HG03575 (cell line): Measurements from ENCODE around the gene CNTD1.
"Not testable (repeated sequence)": the region's sequence is repeated elsewhere in the genome, so short reads cannot be mapped to it uniquely, and the experiment has no call there.

Source experiments
- ATAC-seq: cut with Tn5 transposase; IDR thresholded peaks from one replicate; pipeline ENCODE4 v1.9.1; 2021; ENCODE audit not compliant: unreplicated experiment, insufficient number of reproducible peaks, low FRiP score; ENCODE audit errors: extremely low read depth

CNTD1 gene

DNA sequence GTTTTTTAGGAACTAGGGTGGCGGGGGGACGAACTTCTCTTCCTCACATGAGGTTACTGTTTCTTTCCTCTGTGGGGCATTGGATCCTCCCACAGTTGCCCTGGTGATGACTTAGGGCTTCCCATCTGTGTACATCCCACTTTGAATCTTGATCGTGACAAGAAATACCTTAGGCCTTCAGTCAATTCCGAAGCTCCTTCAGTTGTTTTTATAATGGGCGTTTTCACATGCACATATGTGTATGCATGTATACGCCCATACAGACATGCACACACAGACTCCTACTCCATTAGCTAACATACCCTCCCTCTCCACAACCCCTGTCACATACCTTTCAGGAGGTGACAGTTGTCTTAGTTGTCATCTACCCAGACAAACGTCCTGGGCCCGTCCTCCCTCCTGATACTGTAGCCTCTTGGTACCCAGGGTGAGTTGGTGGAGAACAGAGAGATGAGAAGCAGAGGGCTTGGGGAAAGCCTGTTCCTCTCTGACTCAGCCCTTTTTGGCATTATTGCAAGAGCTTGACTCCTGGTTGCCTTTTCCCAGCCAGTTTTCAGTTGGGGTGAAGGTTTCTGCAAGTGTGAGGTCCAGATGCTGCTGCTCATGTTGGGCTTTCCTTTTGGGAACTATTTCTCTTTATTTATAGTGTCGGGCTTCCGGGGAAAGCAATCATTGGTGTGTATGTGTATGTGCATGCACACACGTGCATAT, 43.5 kb downstream of the CNTD1 start:
- ATAC-seq = no peak

DNA sequence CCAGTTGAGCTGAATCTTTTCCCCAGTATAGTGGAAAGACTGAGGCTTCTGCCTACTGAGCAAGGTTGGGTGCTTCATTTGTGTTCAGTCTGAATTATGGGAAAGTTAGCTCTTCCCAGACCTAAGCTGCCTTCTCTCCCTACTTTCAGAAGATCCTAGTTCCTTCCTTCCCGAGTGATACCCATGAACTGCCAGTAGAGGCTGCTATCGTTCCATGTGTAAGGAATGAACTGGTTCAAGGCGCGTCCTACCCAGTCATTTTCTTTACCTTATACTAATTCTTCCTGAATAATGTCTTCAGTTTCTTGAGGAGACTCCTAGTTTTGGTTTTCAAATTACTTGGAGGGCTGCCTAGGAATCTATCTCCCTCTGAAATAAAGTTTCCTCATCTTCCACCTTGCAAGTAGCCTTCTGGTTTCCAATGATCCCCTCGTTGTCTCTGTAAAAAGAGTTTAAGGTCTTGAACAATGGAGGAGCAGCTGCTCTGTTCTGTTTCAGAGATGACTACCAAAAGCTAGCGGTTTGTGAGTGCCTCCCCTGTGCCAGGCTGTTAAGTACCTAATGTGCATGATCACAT, 44.8 kb downstream of the CNTD1 start:
- ATAC-seq = no peak

DNA sequence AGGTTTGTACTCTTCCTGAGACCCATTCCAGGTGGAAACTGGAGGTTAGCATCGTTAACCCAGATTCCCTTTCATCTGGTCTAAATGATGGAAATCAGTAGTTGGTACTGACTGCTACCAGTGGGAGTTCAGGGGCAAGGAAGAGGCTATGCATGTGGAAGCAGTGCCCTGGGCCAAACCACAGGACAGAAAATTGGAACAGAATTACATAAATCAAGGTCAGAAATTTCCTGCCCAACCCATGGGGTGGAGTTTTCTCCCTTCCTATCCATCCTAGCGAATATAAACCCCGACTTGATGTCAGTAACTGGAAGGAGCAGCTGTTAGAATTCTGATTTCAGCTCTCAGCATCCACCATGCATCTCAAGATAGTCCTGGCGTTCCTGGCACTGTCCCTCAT, 45.6 kb downstream of the CNTD1 start, which contains the start of gene AOC2:
Gene AOC2, plus strand, starts transcription at position 310 of the 400 bp plus-strand sequence. Its CDS starts 47 bp downstream, at position 357.
- no peak for ATAC-seq

DNA sequence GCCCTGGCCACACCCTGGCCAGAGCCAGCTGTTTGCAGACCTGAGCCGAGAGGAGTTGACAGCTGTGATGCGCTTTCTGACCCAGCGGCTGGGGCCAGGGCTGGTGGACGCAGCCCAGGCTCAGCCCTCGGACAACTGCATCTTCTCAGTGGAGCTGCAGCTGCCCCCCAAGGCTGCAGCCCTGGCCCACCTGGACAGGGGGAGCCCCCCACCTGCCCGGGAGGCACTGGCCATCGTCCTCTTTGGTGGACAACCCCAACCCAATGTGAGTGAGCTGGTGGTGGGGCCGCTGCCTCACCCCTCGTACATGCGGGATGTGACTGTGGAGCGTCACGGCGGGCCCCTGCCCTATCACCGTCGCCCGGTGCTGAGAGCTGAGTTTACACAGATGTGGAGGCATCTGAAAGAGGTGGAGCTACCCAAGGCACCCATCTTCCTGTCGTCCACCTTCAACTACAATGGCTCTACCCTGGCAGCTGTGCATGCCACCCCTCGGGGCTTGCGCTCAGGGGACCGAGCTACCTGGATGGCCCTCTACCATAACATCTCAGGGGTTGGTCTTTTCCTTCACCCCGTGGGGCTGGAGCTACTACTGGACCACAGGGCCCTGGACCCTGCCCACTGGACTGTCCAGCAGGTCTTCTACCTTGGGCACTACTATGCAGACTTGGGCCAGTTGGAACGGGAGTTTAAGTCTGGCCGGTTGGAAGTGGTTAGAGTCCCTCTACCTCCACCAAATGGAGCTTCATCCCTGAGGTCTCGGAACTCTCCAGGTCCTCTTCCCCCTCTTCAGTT, 46.3 kb downstream of the CNTD1 start:
- no peak for ATAC-seq

DNA sequence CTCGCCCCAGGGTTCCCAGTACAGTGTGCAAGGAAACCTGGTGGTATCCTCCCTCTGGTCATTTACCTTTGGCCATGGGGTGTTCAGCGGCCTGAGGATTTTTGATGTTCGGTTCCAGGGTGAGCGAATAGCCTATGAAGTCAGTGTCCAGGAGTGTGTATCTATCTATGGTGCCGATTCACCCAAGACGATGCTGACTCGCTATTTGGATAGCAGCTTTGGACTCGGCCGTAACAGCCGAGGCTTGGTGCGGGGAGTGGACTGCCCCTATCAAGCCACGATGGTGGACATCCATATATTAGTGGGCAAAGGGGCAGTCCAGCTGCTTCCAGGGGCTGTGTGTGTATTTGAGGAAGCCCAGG, 46.9 kb downstream of the CNTD1 start:
- no peak for ATAC-seq

DNA sequence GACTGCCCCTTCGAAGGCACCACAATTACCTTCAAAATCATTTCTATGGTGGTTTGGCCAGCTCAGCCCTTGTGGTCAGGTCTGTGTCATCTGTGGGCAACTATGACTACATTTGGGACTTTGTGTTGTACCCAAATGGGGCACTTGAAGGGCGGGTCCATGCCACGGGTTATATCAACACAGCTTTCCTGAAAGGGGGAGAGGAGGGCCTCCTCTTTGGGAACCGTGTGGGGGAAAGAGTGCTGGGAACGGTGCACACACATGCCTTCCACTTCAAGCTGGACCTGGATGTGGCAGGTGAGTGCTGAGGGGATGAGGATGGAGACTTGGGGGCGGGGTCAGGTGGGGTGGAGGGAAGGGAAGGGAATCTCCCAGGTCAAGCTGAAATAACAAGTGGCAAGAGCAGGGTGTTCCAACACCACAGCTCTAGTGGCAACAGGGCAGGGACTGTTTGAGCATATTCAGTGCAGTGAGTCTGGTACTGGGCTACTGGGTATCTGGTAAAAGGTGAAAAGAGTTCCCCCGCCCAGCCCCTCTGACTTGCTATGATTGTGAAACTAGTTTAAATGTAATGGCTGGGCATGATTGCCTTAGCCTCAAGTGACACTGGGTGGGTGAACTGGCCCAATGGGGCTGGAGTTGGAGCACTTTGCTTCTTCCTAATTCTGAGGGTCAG, 47.4 kb downstream of the CNTD1 start:
- no peak for ATAC-seq

DNA sequence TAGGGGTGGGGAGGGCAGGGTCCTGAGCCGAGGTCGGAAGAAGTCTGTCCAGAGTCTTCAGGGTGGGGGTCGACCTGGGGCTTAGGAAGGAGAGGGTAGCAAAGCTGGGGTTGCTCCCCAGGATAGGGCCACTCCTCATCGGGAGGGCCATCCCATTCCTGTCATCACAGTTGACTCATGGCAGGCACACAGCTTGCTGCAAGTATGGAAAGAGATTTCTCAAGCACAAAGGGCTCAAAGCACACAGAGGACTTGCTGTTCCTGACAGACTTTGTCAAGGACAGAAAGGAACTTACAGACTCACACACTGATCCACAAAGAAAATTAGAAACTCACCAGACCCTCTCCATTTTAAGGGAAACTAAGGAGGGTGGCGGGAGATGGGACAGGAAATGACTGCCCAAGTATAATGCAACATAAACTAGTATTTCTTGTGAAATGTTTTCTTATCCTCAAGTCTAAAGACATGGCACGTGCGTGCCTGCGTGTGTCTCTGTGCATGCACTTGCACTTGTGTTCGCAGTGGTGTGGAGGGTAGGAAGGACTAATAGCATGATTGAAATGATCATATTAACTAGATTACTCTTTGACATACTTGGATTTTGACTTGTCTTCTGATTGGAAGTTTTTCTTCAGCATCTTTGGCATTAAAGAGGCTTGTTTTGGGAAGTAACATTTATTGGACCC, 48.1 kb downstream of the CNTD1 start:
- no peak for ATAC-seq

DNA sequence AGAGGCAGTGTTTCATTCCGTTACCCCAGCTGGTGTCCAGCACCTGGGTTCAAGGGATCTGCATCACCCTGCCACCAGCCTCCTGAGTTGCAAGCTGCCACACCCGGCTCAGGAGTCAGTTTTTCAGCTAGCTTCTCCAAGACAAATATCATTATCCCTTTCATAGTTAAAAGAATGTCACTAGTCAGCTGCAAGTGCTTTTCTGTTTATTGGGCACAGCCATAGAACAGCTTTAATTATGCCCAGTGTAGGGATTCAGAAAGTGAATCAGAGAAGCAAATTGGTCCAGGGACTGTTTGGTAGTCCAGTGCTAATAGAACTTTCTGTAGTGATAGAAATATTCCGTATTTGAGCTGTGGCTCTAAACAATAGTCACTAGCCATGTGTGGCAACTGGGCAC, 49.4 kb downstream of the CNTD1 start:
- no peak for ATAC-seq

DNA sequence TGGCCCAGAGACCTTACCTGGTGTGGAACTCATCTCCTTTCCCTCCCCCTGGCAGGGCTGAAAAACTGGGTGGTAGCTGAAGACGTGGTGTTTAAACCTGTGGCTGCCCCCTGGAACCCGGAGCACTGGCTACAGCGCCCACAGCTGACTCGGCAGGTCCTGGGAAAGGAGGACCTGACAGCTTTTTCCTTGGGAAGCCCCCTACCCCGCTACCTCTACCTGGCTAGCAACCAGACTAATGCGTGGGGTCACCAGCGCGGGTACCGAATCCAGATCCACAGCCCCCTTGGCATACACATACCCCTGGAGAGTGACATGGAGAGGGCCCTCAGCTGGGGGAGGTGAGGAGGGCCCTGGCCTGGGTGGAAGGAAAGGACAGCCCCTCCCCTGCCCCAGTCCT, 50.4 kb downstream of the CNTD1 start:
- no peak for ATAC-seq

DNA sequence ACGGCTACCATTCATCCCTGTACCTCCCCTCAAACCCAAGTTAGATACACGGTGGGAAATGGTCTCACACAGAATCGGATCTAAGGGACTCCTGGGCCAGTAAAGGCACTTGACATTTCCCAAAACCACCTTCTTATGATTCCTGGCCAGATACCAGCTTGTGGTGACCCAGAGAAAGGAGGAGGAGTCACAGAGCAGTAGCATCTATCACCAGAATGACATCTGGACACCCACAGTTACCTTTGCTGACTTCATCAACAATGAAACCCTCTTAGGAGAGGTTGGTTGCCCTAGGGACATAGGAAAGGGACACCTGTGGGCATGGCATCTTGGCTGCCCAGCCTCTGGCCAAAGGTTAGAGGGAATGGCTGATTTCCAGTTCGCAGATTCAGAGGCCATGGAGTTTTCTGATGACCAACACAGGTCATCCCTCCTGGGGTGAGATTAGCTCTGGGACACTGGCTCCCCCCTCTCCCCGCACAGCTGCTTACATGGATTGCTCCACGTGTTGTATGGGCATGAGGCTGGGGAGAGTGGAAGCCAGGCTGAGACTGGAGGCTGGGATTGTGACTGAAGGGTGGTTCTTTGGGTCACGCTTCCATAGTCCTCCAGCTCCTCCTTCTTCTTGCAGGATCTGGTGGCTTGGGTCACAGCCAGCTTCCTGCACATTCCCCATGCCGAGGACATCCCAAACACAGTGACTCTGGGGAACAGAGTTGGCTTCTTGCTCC, 51.0 kb downstream of the CNTD1 start:
- no peak for ATAC-seq

DNA sequence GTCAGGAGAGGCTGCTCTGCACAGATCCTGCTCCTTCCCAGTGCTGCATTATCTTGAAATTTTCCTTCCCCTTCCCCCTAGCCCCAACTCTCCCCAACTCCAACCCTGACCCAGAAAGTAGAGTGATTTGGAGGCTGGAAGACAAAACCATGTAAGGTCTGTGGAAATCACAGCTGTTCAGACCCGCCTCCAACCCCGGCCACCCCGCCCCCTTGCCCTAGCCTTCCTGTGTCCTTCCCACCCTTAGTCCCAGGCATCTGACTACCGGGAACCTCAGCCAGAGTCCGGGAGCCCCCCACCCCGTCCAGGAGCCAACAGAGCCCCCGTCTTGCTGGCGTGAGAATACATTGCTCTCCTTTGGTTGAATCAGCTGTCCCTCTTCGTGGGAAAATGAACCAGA, 52.3 kb downstream of the CNTD1 start, which contains the start of gene AOC3:
Gene AOC3, plus strand, starts transcription at position 246 of the 400 bp plus-strand sequence. Its CDS starts 145 bp downstream, at position 391.
- ATAC-seq = no peak

DNA sequence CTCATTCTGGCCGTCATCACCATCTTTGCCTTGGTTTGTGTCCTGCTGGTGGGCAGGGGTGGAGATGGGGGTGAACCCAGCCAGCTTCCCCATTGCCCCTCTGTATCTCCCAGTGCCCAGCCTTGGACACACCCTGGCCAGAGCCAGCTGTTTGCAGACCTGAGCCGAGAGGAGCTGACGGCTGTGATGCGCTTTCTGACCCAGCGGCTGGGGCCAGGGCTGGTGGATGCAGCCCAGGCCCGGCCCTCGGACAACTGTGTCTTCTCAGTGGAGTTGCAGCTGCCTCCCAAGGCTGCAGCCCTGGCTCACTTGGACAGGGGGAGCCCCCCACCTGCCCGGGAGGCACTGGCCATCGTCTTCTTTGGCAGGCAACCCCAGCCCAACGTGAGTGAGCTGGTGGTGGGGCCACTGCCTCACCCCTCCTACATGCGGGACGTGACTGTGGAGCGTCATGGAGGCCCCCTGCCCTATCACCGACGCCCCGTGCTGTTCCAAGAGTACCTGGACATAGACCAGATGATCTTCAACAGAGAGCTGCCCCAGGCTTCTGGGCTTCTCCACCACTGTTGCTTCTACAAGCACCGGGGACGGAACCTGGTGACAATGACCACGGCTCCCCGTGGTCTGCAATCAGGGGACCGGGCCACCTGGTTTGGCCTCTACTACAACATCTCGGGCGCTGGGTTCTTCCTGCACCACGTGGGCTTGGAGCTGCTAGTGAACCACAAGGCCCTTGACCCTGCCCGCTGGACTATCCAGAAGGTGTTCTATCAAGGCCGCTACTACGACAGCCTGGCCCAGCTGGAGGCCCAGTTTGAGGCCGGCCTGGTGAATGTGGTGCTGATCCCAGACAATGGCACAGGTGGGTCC, 52.9 kb downstream of the CNTD1 start:
- not testable (repeated sequence) for ATAC-seq

DNA sequence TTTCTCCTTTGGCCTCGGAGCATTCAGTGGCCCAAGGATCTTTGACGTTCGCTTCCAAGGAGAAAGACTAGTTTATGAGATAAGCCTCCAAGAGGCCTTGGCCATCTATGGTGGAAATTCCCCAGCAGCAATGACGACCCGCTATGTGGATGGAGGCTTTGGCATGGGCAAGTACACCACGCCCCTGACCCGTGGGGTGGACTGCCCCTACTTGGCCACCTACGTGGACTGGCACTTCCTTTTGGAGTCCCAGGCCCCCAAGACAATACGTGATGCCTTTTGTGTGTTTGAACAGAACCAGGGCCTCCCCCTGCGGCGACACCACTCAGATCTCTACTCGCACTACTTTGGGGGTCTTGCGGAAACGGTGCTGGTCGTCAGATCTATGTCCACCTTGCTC, 53.7 kb downstream of the CNTD1 start:
- ATAC-seq = no peak

DNA sequence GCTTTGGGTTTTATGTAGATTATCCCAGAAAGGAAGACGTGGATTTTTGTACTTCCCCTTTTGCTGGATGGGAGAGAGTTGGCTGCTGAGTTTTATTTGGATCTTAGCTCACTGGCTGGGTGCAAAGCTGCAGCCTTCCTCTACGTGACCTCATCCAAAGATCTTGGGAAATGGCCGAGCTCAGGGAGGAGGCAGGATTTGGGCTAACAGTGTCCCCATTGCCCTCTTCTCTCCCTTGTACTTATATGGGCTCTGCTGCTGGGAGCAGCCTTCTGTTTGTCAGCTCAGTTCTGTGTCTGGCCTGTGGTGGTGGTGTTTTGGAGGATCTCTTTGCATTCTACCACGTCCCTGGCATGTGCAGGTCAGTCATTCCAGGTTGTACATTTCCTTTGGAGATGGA, 54.3 kb downstream of the CNTD1 start:
- no peak for ATAC-seq

DNA sequence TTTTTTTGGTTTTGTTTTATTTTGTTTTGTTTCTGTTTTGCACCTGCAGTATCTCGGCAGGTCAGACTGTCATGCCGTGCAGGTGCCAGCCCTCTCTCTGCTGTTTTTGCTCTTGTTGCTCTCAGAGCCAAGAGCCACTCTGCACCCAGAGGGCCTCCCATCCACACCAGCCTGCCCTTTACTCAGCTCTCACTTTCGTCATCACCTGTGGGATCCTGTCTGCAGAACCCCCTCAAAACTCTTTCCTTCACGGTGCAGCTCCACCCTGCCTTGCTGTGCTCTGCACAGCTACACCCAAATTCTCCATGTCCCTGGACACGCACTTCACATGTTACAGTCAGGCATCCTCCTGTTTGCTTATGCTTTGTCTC, 54.9 kb downstream of the CNTD1 start:
- ATAC-seq = no peak

DNA sequence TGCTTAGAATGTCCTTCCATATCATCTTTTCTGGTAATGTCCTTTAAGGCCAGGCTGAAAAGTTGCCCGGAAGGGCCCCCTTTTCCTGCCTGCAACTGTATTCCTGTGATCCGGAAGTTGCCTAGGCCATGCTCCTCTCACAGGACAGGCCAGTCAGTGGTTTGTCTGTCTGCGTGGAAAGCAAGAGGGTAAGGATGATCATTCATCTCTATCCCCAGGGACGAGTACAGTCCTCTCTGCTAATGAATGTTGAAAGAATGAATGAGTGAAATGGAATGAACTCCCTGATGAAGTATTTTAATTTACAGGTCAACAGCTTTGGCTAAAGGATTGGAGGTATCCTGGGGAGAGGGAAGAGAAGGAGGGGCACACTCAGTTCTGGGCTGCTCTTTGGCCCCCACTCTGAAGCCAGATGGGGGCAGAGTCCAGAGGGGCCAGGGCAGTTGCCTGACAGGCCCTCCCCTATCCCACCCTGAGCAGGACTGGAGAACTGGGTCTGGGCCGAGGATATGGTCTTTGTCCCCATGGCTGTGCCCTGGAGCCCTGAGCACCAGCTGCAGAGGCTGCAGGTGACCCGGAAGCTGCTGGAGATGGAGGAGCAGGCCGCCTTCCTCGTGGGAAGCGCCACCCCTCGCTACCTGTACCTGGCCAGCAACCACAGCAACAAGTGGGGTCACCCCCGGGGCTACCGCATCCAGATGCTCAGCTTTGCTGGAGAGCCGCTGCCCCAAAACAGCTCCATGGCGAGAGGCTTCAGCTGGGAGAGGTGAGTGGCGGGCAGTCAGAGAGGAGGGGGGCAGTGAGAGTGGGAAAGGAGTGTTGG, 55.5 kb downstream of the CNTD1 start:
- no peak for ATAC-seq
